ENCODE measurements around the gene PHOSPHO2.

PHOSPHO2 gene, protein sequence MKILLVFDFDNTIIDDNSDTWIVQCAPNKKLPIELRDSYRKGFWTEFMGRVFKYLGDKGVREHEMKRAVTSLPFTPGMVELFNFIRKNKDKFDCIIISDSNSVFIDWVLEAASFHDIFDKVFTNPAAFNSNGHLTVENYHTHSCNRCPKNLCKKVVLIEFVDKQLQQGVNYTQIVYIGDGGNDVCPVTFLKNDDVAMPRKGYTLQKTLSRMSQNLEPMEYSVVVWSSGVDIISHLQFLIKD

DNA sequence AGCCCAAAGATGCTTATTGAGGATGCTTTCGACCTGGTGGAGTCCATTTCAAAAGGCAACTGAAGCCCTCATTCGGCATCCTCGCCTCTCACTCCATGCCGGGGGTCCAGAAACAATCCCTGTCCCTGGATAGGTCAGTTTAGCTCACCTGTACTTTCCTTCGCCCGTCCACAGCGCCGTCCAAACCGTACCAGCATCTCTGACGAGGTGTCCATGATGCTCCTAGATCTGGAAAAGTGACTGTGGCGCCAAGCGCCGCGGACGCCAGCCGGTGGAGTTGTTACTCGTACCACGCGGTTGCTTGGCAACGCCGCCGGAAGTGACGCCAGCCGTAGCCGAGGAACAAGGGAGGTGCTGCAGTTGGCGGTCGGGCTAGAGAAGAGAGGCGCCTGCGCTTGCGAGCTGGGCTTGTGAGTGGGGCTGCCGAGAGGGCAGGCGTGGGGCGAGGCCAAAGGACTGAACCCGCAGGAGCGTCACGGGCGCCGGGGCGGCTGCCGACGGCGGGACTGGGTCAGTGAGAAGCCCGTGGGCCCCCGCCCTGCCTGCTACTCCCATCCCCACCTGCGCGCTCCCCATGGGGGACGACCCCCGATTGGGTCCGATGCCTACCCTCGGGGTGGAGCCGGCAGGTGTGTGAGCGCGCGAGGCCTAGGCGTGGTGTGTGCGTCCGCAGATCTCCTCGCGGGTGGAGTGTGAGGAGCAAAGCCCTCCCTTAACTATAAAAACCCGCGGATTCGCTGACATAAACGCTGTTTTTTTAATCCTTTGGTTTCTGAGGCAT, at the start of gene PHOSPHO2, which contains the start of gene CFAP210:
Gene PHOSPHO2 (plus strand): TSS at position 357 of the 781 bp plus-strand sequence. CDS start 6,503 bp downstream, outside the sequence.
Gene CFAP210 (minus strand): TSS at position 293 of the 781 bp plus-strand sequence. CDS start 78 bp downstream, at position 215.
- peak; percentile 95 to 99 for DNase-seq (ENCODE audit: extremely low read depth in 1 of 2, low read depth in 1 of 2)

DNA sequence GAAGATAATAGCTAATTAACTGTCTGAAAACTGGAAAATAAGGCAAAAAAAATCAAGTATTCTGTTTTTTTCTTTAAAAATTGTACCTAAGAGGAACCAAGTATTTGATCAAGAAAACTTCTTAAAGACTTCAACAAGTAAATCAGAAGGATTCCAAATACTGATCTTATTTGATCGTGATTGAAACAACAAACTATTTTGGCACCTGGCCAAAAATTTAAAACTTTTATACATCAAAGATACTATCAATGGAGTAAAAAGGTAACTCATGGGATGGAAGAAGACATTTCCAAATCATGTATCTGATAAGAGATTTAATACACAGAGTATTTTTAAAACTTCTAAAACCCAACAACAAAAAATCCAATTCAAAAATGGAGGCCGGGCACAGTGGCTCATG, 46.8 kb upstream of the PHOSPHO2 start:
- no peak for DNase-seq (ENCODE audit: extremely low read depth in 1 of 2, low read depth in 1 of 2)

GRCh38 chr2:169649278-169649677, 45.0 kb upstream of the PHOSPHO2 start:
- no peak for DNase-seq (ENCODE audit: extremely low read depth in 1 of 2, low read depth in 1 of 2)

- no peak for DNase-seq (ENCODE audit: extremely low read depth in 1 of 2, low read depth in 1 of 2)
Observed at GRCh38 chr2:169653636-169654035, 40.6 kb upstream of the PHOSPHO2 start.

DNA sequence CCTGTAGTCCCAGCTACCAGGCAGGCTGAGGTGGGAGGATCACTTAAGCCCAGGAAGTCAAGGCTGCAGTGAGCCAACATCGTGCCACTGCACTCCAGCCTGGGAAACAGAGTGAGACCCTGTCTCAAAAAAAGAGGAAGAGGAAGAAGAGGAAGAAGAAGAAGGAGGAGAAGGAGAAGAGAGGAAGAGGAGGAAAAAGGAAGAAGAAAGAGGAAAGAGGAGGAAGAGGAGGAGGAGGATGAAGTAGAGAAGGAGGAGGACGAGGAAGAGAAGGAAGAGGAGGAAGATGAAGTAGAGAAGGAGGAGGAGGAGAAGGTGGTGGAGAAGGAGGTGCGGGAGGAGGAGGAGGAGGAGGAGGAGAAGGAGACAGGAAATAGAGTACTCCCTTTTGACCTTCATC, 38.1 kb upstream of the PHOSPHO2 start:
- no peak for DNase-seq (ENCODE audit: extremely low read depth in 1 of 2, low read depth in 1 of 2)

- DNase-seq (ENCODE audit: extremely low read depth in 1 of 2, low read depth in 1 of 2): no peak
Observed at GRCh38 chr2:169658877-169659276, 35.4 kb upstream of the PHOSPHO2 start.

DNA sequence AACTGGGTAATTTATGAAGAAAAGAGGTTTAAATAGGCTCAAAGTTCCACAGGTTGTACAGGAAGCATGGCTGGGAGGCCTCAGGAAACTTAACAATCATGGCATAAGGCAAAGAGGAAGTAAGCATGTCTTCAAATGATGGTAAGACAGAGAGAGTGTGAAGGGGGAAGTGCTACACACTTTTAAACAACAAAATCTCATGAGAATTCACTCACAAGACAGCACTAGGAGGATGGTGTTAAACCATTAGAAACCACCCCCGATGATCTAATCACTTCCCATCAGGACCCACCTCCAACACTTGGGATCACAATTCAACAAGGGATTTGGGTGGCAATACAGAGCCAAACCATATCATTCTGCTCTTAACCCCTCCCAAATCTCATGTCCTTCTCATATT, 34.9 kb upstream of the PHOSPHO2 start:
- no peak for DNase-seq (ENCODE audit: extremely low read depth in 1 of 2, low read depth in 1 of 2)

DNA sequence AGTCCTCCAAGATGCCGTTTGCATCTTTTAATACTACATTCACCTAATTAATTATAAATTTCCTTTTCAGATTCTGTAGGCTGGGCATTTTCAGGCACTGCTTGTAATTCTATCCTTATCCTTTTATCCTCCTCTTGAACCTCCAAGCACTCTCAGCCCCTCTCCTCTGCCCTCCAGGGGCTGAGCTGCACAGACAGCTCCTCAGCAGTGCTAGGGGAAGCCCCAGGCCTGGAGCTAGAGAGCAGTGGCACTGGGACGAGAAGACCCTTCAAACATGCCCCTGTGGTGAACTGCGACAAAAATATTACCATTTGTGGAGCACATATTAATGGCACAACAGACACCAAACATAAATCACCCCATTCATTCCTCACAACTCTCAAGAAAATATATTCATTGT, 33.0 kb upstream of the PHOSPHO2 start:
- DNase-seq (ENCODE audit: extremely low read depth in 1 of 2, low read depth in 1 of 2): no peak

GRCh38 chr2:169662744-169663143, 31.5 kb upstream of the PHOSPHO2 start:
- no peak for DNase-seq (ENCODE audit: extremely low read depth in 1 of 2, low read depth in 1 of 2)

DNA sequence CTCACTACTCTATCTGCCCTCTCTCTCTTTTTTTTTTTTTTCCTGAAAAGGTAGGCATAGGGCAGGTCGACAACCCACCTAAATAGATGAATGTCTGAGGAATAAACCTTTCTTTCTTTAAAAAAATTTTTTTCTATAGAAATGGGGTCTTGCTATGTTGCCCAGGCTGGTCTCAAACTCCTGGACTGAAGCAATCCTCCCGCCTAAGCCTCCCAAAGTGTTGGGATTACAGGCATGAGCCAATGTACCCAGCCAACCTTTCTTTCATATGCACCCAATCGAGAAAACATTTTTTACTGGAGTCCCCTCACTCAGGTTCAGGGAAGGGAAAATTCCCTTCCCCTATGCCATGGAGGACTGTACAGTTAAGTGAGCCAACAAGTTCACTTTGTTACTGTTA, 31.0 kb upstream of the PHOSPHO2 start:
- no peak for DNase-seq (ENCODE audit: extremely low read depth in 1 of 2, low read depth in 1 of 2)

DNA sequence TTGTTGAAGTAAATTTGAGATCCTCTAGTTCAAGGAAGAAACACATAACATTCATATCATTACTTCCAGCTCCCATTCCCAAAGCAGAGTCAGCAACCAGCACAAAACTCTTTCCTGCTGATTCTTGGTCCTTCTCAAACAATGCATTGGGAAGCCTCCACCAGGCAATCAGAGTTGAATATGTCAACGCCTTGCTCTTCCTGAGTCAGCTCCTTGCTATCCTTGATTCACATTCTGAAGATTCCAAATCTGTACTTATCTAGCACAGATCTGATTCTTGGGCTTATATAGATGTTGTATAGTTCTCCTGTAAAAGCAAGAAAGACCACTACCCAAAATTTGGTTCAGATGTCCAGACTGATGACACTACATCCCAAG, 29.7 kb upstream of the PHOSPHO2 start:
- DNase-seq (ENCODE audit: extremely low read depth in 1 of 2, low read depth in 1 of 2): no peak

DNA sequence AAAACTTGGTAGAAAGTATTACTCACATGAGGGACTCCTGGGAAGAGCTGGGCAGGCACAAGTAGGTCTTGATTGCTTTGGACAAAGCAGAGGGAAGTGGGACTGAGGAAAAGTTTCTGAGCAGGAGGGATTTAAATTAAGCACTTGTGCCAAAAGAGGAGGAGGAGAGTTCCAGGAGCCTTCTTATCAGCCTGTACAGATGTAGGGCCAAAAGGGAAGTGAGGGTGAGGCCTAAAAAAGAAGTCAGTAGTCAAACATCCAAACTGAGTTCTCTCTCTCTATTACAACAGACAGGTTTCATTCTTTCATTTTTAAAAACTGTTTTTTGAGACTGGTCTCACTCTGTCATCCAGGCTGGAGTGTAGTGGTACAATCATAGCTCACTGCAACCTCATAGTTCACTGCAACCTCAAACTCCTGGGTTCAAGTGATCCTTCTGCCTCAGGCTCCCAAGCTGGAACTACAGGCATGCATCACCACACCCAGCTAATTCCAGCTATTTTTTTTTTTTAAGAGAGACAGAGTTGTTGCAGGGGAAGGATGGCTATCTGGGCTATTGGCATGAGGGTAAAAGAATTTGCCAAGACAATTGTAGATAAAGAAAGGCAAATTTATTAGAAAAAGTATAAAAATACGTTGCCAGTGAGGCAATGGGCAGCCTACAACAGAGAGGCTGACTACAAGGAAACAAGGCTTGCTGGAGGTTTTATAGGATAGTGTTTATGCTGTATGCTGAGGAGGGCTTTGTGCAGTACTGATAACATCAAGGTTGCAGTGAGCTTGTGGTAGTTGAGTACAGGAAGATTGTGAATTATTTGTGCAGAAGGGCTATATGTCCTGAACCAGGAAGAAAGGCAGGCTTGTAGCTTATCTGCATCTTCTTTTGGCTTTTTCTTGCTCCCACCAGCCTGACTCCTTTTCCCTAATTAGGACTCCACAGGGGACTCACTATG, 29.0 kb upstream of the PHOSPHO2 start:
- DNase-seq (ENCODE audit: extremely low read depth in 1 of 2, low read depth in 1 of 2): no peak

GRCh38 chr2:169667583-169667982, 26.7 kb upstream of the PHOSPHO2 start:
- DNase-seq (ENCODE audit: extremely low read depth in 1 of 2, low read depth in 1 of 2): no peak

GRCh38 chr2:169670215-169670651, 24.0 kb upstream of the PHOSPHO2 start:
- no peak for DNase-seq (ENCODE audit: extremely low read depth in 1 of 2, low read depth in 1 of 2)

DNA sequence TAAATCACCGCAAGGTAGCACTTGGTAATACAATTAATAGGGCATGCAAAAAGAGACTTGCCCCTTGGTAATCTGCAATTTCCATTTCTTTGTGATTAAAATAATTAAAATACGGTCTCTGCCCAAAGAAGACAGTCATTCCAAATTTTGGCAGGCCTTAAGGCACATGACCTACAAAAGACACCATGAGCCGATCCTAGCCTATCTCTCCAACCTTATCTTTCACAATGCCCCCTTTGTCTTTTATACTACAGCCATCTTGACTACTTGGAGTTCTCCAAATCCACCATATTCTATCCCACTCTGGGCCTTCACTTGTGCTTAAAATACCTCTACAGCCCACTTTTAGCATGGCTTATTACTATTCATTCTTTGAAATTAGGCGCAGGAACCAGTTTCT, 23.3 kb upstream of the PHOSPHO2 start:
- DNase-seq (ENCODE audit: extremely low read depth in 1 of 2, low read depth in 1 of 2): no peak

DNA sequence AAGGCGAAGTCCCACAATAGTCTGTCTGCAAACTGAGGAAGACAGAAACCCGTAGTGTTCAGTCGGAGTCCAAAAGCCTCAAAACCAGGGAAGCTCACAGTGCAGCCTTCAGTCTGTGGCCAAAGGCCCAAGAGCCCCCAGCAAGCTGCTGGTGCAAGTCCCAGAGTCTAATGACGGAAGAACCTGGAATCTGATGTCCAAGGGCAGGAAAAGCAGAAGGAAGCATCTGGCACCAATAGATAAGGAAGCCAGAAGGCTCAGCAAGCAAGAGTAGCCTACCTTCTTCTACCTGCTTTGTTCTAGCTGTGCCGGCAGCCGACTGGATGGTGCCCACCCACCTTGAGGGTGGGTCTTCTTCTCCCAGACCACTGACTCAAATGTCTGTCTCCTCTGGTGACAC, 21.9 kb upstream of the PHOSPHO2 start:
- DNase-seq (ENCODE audit: extremely low read depth in 1 of 2, low read depth in 1 of 2): no peak

GRCh38 chr2:169673106-169673505, 21.2 kb upstream of the PHOSPHO2 start:
- DNase-seq (ENCODE audit: extremely low read depth in 1 of 2, low read depth in 1 of 2): no peak

DNA sequence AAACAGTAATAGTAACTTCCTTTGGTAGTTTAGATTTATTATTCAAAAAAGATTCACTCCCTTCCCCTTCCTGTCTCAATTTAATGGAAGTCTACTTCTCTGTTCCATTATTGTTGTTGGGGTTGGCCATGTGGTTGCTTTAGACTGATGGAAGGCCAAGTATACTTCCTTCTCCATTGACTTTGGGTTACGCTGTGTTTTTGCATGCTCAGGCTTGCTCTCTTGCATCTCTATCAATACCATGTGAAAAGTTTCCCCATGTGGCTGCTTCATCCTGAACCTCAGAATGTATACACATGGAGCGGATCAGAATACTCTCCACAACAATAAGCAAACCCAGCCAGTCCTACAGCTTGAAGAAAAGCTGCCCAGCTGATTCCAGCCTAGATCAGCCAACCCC, 20.3 kb upstream of the PHOSPHO2 start:
- DNase-seq (ENCODE audit: extremely low read depth in 1 of 2, low read depth in 1 of 2): no peak

DNA sequence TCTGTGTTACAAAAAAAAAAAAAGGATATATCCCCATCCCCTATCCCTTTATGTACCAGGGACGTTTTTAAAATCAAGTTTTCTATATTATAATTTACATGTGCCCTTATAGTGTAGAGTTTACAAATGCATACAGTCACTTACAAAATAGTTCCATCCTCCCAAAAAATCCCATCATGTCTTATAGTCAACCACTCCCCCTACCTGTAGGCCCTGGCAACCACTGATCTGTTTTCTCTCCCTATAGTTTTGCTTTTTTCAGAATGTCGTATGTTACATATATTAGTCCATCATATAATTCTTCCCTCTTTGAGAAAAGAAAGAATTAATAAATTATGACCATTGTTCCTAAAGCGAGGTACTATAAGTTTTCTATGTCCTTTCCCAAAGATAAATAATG, 17.9 kb upstream of the PHOSPHO2 start:
- DNase-seq (ENCODE audit: extremely low read depth in 1 of 2, low read depth in 1 of 2): no peak

- DNase-seq (ENCODE audit: extremely low read depth in 1 of 2, low read depth in 1 of 2): no peak
Observed at GRCh38 chr2:169676850-169677249, 17.4 kb upstream of the PHOSPHO2 start.

- no peak for DNase-seq (ENCODE audit: extremely low read depth in 1 of 2, low read depth in 1 of 2)
Observed at GRCh38 chr2:169683054-169683424, 11.2 kb upstream of the PHOSPHO2 start.

All from stimulated activated CD8-positive, alpha-beta memory T cell treated with anti-CD3 and anti-CD28 coated beads, Interleukin-7, amount 100 ng/mL, for 48 hours (primary cell).